Measurements from ENCODE around the gene TCERG1L.

DNA sequence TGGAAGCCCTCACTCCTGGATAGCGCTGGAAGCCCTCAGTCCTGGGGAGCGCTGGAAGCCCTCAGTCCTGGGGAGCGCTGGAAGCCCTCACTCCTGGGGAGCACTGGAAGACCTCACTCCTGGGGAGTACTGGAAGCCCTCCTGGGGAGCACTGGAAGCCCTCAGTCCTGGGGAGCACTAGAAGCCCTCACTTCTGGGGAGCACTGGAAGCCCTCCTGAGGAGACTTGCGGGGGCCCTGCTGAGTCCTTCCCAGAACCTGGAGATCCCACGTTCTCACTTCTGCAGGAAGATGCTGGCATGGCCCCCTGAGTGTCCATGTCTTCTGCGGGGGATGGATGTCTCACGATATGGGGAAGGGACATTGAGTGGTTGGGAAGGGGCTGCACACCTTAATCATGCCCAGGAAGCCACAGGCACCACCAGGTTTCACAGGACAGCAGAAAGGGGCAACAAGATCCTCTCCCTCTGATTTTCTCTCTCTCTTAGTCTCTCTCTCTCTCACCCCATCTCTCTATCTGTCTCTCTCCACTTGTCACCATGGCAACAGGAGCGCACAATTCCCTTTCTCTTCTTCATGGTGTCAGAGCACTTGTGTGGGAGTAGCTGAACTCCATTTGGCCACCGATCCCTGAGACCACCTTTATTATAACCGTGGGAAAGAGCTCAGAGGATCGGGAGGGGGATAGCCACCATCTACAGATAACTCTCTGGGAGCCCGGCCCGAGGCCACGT is 267.0 kb downstream of the TCERG1L start:
- TF ChIP-seq, protein P1, sequence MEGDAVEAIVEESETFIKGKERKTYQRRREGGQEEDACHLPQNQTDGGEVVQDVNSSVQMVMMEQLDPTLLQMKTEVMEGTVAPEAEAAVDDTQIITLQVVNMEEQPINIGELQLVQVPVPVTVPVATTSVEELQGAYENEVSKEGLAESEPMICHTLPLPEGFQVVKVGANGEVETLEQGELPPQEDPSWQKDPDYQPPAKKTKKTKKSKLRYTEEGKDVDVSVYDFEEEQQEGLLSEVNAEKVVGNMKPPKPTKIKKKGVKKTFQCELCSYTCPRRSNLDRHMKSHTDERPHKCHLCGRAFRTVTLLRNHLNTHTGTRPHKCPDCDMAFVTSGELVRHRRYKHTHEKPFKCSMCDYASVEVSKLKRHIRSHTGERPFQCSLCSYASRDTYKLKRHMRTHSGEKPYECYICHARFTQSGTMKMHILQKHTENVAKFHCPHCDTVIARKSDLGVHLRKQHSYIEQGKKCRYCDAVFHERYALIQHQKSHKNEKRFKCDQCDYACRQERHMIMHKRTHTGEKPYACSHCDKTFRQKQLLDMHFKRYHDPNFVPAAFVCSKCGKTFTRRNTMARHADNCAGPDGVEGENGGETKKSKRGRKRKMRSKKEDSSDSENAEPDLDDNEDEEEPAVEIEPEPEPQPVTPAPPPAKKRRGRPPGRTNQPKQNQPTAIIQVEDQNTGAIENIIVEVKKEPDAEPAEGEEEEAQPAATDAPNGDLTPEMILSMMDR (IDR thresholded peaks at IDR 0.05), result no peak
- TF ChIP-seq POLR2AphosphoS5 (IDR thresholded peaks at IDR 0.05; ENCODE audit: low read depth, low read length), result no peak
- TF ChIP-seq, protein P2, sequence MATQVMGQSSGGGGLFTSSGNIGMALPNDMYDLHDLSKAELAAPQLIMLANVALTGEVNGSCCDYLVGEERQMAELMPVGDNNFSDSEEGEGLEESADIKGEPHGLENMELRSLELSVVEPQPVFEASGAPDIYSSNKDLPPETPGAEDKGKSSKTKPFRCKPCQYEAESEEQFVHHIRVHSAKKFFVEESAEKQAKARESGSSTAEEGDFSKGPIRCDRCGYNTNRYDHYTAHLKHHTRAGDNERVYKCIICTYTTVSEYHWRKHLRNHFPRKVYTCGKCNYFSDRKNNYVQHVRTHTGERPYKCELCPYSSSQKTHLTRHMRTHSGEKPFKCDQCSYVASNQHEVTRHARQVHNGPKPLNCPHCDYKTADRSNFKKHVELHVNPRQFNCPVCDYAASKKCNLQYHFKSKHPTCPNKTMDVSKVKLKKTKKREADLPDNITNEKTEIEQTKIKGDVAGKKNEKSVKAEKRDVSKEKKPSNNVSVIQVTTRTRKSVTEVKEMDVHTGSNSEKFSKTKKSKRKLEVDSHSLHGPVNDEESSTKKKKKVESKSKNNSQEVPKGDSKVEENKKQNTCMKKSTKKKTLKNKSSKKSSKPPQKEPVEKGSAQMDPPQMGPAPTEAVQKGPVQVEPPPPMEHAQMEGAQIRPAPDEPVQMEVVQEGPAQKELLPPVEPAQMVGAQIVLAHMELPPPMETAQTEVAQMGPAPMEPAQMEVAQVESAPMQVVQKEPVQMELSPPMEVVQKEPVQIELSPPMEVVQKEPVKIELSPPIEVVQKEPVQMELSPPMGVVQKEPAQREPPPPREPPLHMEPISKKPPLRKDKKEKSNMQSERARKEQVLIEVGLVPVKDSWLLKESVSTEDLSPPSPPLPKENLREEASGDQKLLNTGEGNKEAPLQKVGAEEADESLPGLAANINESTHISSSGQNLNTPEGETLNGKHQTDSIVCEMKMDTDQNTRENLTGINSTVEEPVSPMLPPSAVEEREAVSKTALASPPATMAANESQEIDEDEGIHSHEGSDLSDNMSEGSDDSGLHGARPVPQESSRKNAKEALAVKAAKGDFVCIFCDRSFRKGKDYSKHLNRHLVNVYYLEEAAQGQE (IDR thresholded peaks at IDR 0.05; ENCODE audit: insufficient read depth in 1 of 2, low read depth in 2 of 2, low read length in 1 of 2), result no peak
- TF ChIP-seq TCF7L2 (IDR thresholded peaks at IDR 0.05; ENCODE audit: low read depth, low read length), result no peak

All from Panc1 (cell line).